Spleen (tissue), 11 donors: Measurements from ENCODE around the gene PTCD2. TPM values are rescaled to one million over a fixed set of nuclear protein-coding genes. Genes with fewer than 3 reads are reported as not detected.

Experiments used
- DNase-seq: peaks from one replicate; pipeline ENCODE4 v3.0.0-alpha.2; 2020
- H3K27ac ChIP-seq, 8 donors: fragments of 200-600 bp; sonication (generic) in 7 of 8; 1 replicate in 4 of 8; 2 replicates in 4 of 8; pipeline versions ENCODE4 v1.5.0 to v1.8.0; 2016 to 2021; ENCODE audit warnings: inconsistent platforms in 4 of 8, mild to moderate bottlenecking in 4 of 8, moderate library complexity in 1 of 8
- H3K27me3 ChIP-seq, 7 donors: fragments of 200-600 bp; sonication (generic) in 6 of 7; replicated peaks in 1 of 7; 1 replicate in 4 of 7; 2 replicates in 3 of 7; pipeline versions ENCODE4 v1.5.0 to v1.8.0; 2016 to 2021; ENCODE audit warnings: inconsistent platforms in 3 of 7, mild to moderate bottlenecking in 1 of 7
- H3K36me3 ChIP-seq, 6 donors: fragments of 200-600 bp; sonication (generic) in 5 of 6; 1 replicate in 4 of 6; 2 replicates in 2 of 6; pipeline versions ENCODE4 v1.5.0 to v1.8.0; 2016 to 2021; ENCODE audit warnings: inconsistent platforms in 2 of 6
- H3K4me1 ChIP-seq, 6 donors: fragments of 200-600 bp; sonication (generic) in 5 of 6; 1 replicate in 3 of 6; 2 replicates in 3 of 6; pipeline versions ENCODE4 v1.5.0 to v1.8.0; 2016 to 2021; ENCODE audit warnings: inconsistent platforms in 3 of 6
- H3K4me3 ChIP-seq, 8 donors: fragments of 200-600 bp; sonication (generic) in 7 of 8; 1 replicate in 4 of 8; 2 replicates in 4 of 8; pipeline versions ENCODE4 v1.5.0 to v1.8.0; 2016 to 2021; ENCODE audit warnings: inconsistent platforms in 4 of 8, mild to moderate bottlenecking in 4 of 8, moderate library complexity in 2 of 8
- H3K9me3 ChIP-seq, 8 donors: fragments of 200-600 bp; sonication (generic) in 7 of 8; 1 replicate in 4 of 8; 2 replicates in 4 of 8; pipeline versions ENCODE4 v1.5.0 to v1.8.0; 2016 to 2021; ENCODE audit warnings: inconsistent platforms in 4 of 8
- CTCF ChIP-seq, 11 experiments: fragments of 200-600 bp in 7 of 11; fragments of 450-650 bp in 4 of 11; sonication (generic) in 4 of 11; IDR thresholded peaks in 8 of 11; conservative IDR thresholded peaks in 3 of 11; 1 replicate in 7 of 11; 2 replicates in 4 of 11; pipeline versions ENCODE4 v1.4.0 to v1.8.0; 2016 to 2021; ENCODE audit warnings: antibody characterized with exemption in 11 of 11, inconsistent platforms in 4 of 11, mild to moderate bottlenecking in 1 of 11
- POLR2A ChIP-seq, 3 donors: fragments of 450-650 bp; IDR thresholded peaks; one replicate each; pipeline ENCODE4 v1.5.1; 2017; ENCODE audit warnings: antibody characterized with exemption in 3 of 3, mild to moderate bottlenecking in 1 of 3
- POLR2AphosphoS5 ChIP-seq, 3 donors: sonication (generic); formaldehyde crosslinking; IDR thresholded peaks; one replicate each; pipeline ENCODE4 v1.5.1; 2017; ENCODE audit warnings: antibody characterized with exemption in 3 of 3
- WGBS, 5 donors: extraction: QIAGEN DNeasy Blood & Tissue Kit in 3 of 5; methylation state at CpG; one replicate each; pipeline versions ENCODE4 v1.1.5 to v1.1.7; 2013 to 2018; 5-methylcytosine and 5-hydroxymethylcytosine counted together
- intact Hi-C: fragments of 100-400 bp; cut with DNase I; formaldehyde crosslinking; loops from one replicate; pipeline ENCODE4 v1.15.0; 2023; ENCODE audit warnings: low total_unique reads
- polyA plus RNA-seq, 3 donors: library from polyadenylated mRNA; stranded (reverse); fragments of 200-250 nt; gene quantifications; one replicate each; pipeline ENCODE4 v1.2.1, GENCODE V29; 2013
- total RNA-seq, 7 donors: library from RNA; depleted of rRNA in 3 of 7; stranded (reverse); fragments of >200 nt in 3 of 7; fragmentation: NEBNext Ultra II Directional in 4 of 7; extraction: Animal tissue kit (Norgen Biotek cat#: 25700) in 4 of 7; gene quantifications; one replicate each; pipeline versions ENCODE4 v1.1.0 to v1.2.1, GENCODE V29; 2016 to 2021
- donor health status: healthy with polysubstance abuse.
- donor health status: DM: no; HTN: no; CAD: no; lungs with moderate emphysema.
- donor health status: DM: no; HTN: no; CAD: no.
- donor health status: Bipolar disorder and iron deficiency.
- donor health status: healthy.
- donor health status: DM: no; HTN: no; CAD: no.
- donor health status: DM: yes; HTN: yes; CAD: no.

The PTCD2 gene
- total and polyA plus RNA-seq, 10 donors = 1.2 to 11.7 (median 7.5) TPM

DNA sequence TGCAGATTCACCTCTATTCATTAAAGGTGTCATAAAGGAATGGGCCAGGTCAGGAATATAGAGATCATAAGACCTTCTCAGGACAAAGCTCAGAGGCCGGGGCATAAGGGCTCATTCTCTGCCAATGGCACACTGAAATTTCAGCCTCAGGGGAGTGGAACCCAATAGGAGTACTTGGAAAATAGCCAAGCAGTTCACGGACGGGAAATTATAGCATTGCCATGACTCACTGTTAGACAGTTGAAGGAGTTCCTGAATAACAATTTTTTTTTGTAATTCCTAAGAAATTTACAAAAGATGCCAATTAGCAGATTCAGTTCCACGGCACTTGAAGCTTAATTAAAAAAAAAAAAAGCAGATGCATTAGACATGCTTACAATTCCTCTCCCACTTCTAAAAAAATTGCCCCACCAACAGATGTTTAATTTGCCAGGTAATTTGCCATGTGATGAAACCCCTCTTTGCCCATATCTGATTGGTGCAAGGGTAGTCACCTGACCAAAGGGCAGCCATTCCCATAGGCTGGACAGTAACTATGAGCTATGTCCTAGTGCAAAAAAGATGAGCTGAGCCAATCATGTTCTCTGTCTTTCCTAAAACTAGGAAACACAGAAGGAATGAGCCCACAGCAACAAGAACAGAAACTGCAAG, 58.6 kb downstream of the PTCD2 start:
- Histone ChIP-seq H3K9me3 (no peaks in the 10 kb centered on the region), H3K27me3 (no peaks in the 10 kb centered on the region), H3K4me3 (no peak overlapping the region), H3K36me3 (no peaks in the 10 kb centered on the region), H3K4me1 (peaks cover 0 to 33% (median 16%) of the 10 kb centered on the region in 6 donors), H3K27ac (no peak overlapping the region)
- DNase-seq = no peak
- TF ChIP-seq CTCF (IDR thresholded peaks at IDR 0.05 in 8 of 11, conservative IDR thresholded peaks at IDR 0.05 in 3 of 11) = no peak
- no peak for TF ChIP-seq POLR2AphosphoS5 (IDR thresholded peaks at IDR 0.05)
- TF ChIP-seq POLR2A (IDR thresholded peaks at IDR 0.05) = no peak
- 24 to 48% (median 38%) methylated on average over 4 of the region's 4 CpGs for WGBS, 5 donors
- intact Hi-C loops = no loop called here

- H3K27ac ChIP-seq = no peak overlapping the region
Measured at GRCh38 chr5:72379936-72380335, 59.8 kb downstream of the PTCD2 start.

GRCh38 chr5:72380492-72381274, 60.5 kb downstream of the PTCD2 start:
- no peak overlapping the region for H3K4me3 ChIP-seq
- WGBS, 5 donors = 73 to 81% (median 77%) methylated on average over 7 of the region's 7 CpGs
- H3K36me3 ChIP-seq = no peaks in the 10 kb centered on the region
- TF ChIP-seq POLR2A (IDR thresholded peaks at IDR 0.05) = no peak
- no peak for TF ChIP-seq CTCF (IDR thresholded peaks at IDR 0.05 in 8 of 11, conservative IDR thresholded peaks at IDR 0.05 in 3 of 11)
- no peak for TF ChIP-seq POLR2AphosphoS5 (IDR thresholded peaks at IDR 0.05)
- intact Hi-C loops = no loop called here
- H3K4me1 ChIP-seq = peaks cover 0 to 33% (median 16%) of the 10 kb centered on the region in 6 donors
- DNase-seq = no peak
- H3K27ac ChIP-seq = peak overlapping the region in 2 of 8 donors; percentile 26 to 39
- H3K9me3 ChIP-seq = no peaks in the 10 kb centered on the region
- H3K27me3 ChIP-seq = no peaks in the 10 kb centered on the region

More at GRCh38 chr5:72379936-72380335, 59.8 kb downstream of the PTCD2 start:
- intact Hi-C loops = no loop called here
- H3K36me3 ChIP-seq = no peaks in the 10 kb centered on the region
- H3K27me3 ChIP-seq = no peaks in the 10 kb centered on the region
- H3K4me3 ChIP-seq = no peak overlapping the region
- 83 to 96% (median 87%) methylated on average over 10 of the region's 10 CpGs for WGBS, 5 donors
- no peak for DNase-seq
- no peaks in the 10 kb centered on the region for H3K9me3 ChIP-seq
- TF ChIP-seq POLR2AphosphoS5 (IDR thresholded peaks at IDR 0.05) (no peak), POLR2A (IDR thresholded peaks at IDR 0.05) (no peak), CTCF (IDR thresholded peaks at IDR 0.05 in 8 of 11, conservative IDR thresholded peaks at IDR 0.05 in 3 of 11) (no peak)
- H3K4me1 ChIP-seq = peaks cover 0 to 33% (median 16%) of the 10 kb centered on the region in 6 donors

DNA sequence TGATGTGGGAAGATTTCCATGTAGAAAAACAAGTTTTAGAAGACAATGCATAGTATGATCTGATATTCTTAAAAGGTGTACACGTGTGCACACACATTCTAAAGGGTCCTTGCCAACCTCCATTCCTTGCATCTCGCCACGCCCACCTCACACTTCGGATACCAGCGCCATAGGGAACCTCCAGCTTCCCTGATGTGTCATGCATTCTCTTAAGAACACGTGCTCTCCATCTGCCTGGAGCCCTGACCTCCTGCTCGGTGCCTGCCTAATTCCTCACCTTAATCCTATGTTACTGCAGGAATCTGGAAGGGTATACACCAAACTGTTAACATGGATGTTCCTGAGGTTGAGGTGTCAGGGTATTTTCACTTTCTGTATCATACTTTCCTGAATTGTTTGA, 63.1 kb downstream of the PTCD2 start:
- Histone ChIP-seq H3K4me3 (no peak overlapping the region), H3K36me3 (no peaks in the 10 kb centered on the region), H3K27me3 (no peaks in the 10 kb centered on the region), H3K27ac (no peak overlapping the region), H3K9me3 (no peaks in the 10 kb centered on the region), H3K4me1 (peaks cover 0 to 32% (median 17%) of the 10 kb centered on the region in 6 donors)
- no peak for DNase-seq
- TF ChIP-seq CTCF (IDR thresholded peaks at IDR 0.05 in 8 of 11, conservative IDR thresholded peaks at IDR 0.05 in 3 of 11) (no peak), POLR2AphosphoS5 (IDR thresholded peaks at IDR 0.05) (no peak), POLR2A (IDR thresholded peaks at IDR 0.05) (no peak)
- WGBS, 5 donors = 78 to 91% (median 80%) methylated on average over 7 of the region's 7 CpGs
- intact Hi-C loops = no loop called here
